Activated T-helper 9 cell treated with anti-CD3 and anti-CD28 coated beads, Interleukin-2, amount 50 U/mL, for 16 hours (primary cell): Measurements from ENCODE around the gene RPH3AL.

Source experiments
- DNase-seq: peaks from one replicate; pipeline ENCODE4 v3.0.0-alpha.2; 2020; ENCODE audit warnings: low read depth

Gene RPH3AL

GRCh38 chr17:352421-353212 is at the start of gene RPH3AL:
RPH3AL (minus strand) TSS chr17:352807; CDS start chr17:327543, 25,264 bp downstream.
- DNase-seq: no peak

- no peak for DNase-seq
Measured at GRCh38 chr17:400257-400656, 47.6 kb upstream of the RPH3AL start.

GRCh38 chr17:396788-397187 is 44.2 kb upstream of the RPH3AL start:
- DNase-seq: no peak

GRCh38 chr17:395974-396373 is 43.4 kb upstream of the RPH3AL start:
- no peak for DNase-seq

- DNase-seq: no peak
Measured at GRCh38 chr17:395179-395578, 42.6 kb upstream of the RPH3AL start.

- no peak for DNase-seq
Measured at GRCh38 chr17:394718-395095, 42.1 kb upstream of the RPH3AL start.

GRCh38 chr17:393806-394717 is 41.5 kb upstream of the RPH3AL start:
- DNase-seq: no peak

GRCh38 chr17:391850-392249 is 39.2 kb upstream of the RPH3AL start:
- no peak for DNase-seq

GRCh38 chr17:390025-390424 is 37.4 kb upstream of the RPH3AL start:
- no peak for DNase-seq

- DNase-seq: no peak
Measured at GRCh38 chr17:388087-388486, 35.5 kb upstream of the RPH3AL start.

- peak; percentile 61 for DNase-seq
Measured at GRCh38 chr17:386141-386876, 33.7 kb upstream of the RPH3AL start.

- DNase-seq: no peak
Measured at GRCh38 chr17:385836-386140, 33.2 kb upstream of the RPH3AL start.

- peak; percentile 3 for DNase-seq
Measured at GRCh38 chr17:385178-385835, 32.7 kb upstream of the RPH3AL start.

GRCh38 chr17:384622-385177 is 32.1 kb upstream of the RPH3AL start:
- DNase-seq: no peak

GRCh38 chr17:383771-384621 is 31.4 kb upstream of the RPH3AL start:
- DNase-seq: no peak

GRCh38 chr17:382644-383533 is 30.3 kb upstream of the RPH3AL start:
- DNase-seq: no peak

GRCh38 chr17:381941-382643 is 29.5 kb upstream of the RPH3AL start:
- no peak for DNase-seq

GRCh38 chr17:381516-381915 is 28.9 kb upstream of the RPH3AL start:
- DNase-seq: no peak
